ENCODE data around the gene OLFML2A. TPM values are rescaled to one million over a fixed set of nuclear protein-coding genes. Genes with fewer than 3 reads are reported as not detected.

Gene OLFML2A
- polyA plus RNA-seq, 4 donors, result 0.22 to 6.3 (median 1.9) TPM

GRCh38 chr9:124741662-124742061 is 35.3 kb upstream of the OLFML2A start:
- H3K27ac ChIP-seq (ENCODE audit: low read depth in 1 of 3, low read length in 2 of 3), result no peak overlapping the region
- H3K4me1 ChIP-seq (ENCODE audit: control insufficient read depth in 3 of 3, insufficient read depth in 2 of 3, low read depth in 1 of 3, low read length in 2 of 3), result peaks cover 0 to 2% (median 0%) of the 10 kb centered on the region in 3 donors
- H3K36me3 ChIP-seq (ENCODE audit: control insufficient read depth in 3 of 3, insufficient read depth in 2 of 3, low read depth in 1 of 3, low read length in 3 of 3), result no peaks in the 10 kb centered on the region
- H3K27me3 ChIP-seq (ENCODE audit: control insufficient read depth in 3 of 3, insufficient read depth in 3 of 3, low read length in 3 of 3), result no peaks in the 10 kb centered on the region
- WGBS, 3 donors, result 49 to 72% (median 57%) methylated on average over 4 of the region's 4 CpGs
- H3K4me3 ChIP-seq (ENCODE audit: low read depth in 1 of 3, low read length in 3 of 3), result no peak overlapping the region
- H3K9me3 ChIP-seq (ENCODE audit: control insufficient read depth in 2 of 2, insufficient read depth in 1 of 2, low read depth in 1 of 2, low read length in 1 of 2), result no peaks in the 10 kb centered on the region
- FAIRE-seq (no peak), DNase-seq (peak in 1 of 2 donors; percentile 64)

- FAIRE-seq, result no peak
- Histone ChIP-seq H3K36me3 (ENCODE audit: control insufficient read depth in 3 of 3, insufficient read depth in 2 of 3, low read depth in 1 of 3, low read length in 3 of 3) (no peaks in the 10 kb centered on the region), H3K27ac (ENCODE audit: low read depth in 1 of 3, low read length in 2 of 3) (no peak overlapping the region), H3K27me3 (ENCODE audit: control insufficient read depth in 3 of 3, insufficient read depth in 3 of 3, low read length in 3 of 3) (no peaks in the 10 kb centered on the region), H3K4me3 (ENCODE audit: low read depth in 1 of 3, low read length in 3 of 3) (no peak overlapping the region), H3K9me3 (ENCODE audit: control insufficient read depth in 2 of 2, insufficient read depth in 1 of 2, low read depth in 1 of 2, low read length in 1 of 2) (no peaks in the 10 kb centered on the region), H3K4me1 (ENCODE audit: control insufficient read depth in 3 of 3, insufficient read depth in 2 of 3, low read depth in 1 of 3, low read length in 2 of 3) (peaks cover 0 to 2% (median 0%) of the 10 kb centered on the region in 3 donors)
- no peak for DNase-seq
These were observed 34.0 kb upstream of the OLFML2A start for GRCh38 chr9:124742940-124743339.

DNA sequence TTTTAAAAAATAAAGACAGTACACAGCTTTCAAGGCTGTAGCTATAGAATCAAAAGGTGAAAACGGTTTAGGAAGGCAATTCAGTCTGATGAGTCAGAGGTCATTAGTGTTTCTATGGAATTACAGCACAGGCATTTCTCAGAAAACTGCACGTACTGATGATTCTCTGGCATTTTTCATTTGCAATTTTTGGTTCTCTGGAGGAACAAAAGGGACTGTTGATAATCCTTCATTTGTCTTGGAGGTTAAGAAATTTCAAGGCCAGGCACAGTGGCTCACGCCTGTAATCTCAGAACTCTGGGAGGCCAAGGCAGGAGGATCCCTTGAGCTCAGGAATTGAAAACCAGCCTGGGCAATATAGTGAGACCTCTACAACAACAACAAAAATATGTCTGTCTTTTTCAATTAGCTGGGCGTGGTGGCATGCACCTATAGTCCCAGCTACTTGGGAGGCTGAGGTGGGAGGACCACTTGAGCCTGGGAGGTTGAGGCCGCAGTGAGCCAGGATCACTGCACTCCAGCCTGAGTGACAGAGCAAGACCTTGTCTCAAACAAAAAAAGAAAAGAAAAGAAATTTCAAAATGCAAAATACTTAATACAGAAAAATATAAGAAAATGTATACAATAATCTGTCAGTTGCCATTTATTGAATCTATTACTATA is 33.1 kb upstream of the OLFML2A start:
- no peak for FAIRE-seq

DNA sequence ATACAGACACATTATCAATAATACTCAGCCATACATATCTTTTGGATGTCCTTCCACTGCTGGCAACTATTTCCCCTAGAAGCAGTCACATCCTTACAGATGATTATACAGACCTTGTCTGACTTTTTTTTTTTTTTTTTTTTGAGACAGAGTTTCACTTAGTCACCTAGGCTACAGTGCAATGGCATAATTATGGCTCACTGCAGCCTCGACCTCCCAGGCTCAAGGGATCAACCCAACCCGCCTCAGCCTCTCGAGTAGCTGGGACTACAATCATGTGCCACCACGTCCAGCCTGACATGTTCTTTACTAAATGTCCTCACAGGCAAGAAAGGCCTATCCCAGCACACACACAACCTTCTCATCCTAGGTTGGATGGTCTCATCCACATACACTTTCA is 29.9 kb upstream of the OLFML2A start:
- Histone ChIP-seq H3K36me3 (ENCODE audit: control insufficient read depth in 3 of 3, insufficient read depth in 2 of 3, low read depth in 1 of 3, low read length in 3 of 3) (no peaks in the 10 kb centered on the region), H3K4me1 (ENCODE audit: control insufficient read depth in 3 of 3, insufficient read depth in 2 of 3, low read depth in 1 of 3, low read length in 2 of 3) (peaks cover 0 to 2% (median 0%) of the 10 kb centered on the region in 3 donors), H3K27ac (ENCODE audit: low read depth in 1 of 3, low read length in 2 of 3) (no peak overlapping the region), H3K27me3 (ENCODE audit: control insufficient read depth in 3 of 3, insufficient read depth in 3 of 3, low read length in 3 of 3) (no peaks in the 10 kb centered on the region), H3K9me3 (ENCODE audit: control insufficient read depth in 2 of 2, insufficient read depth in 1 of 2, low read depth in 1 of 2, low read length in 1 of 2) (no peaks in the 10 kb centered on the region), H3K4me3 (ENCODE audit: low read depth in 1 of 3, low read length in 3 of 3) (no peak overlapping the region)
- no peak for DNase-seq
- WGBS, 3 donors, result 71 to 83% (median 76%) methylated on average over 4 of the region's 4 CpGs
- no peak for FAIRE-seq

More for the DNA sequence above, 33.1 kb upstream of the OLFML2A start:
- no peaks in the 10 kb centered on the region for H3K9me3 ChIP-seq (ENCODE audit: control insufficient read depth in 2 of 2, insufficient read depth in 1 of 2, low read depth in 1 of 2, low read length in 1 of 2)
- WGBS, 3 donors, result 52 to 70% (median 58%) methylated on average over 5 of the region's 5 CpGs
- H3K36me3 ChIP-seq (ENCODE audit: control insufficient read depth in 3 of 3, insufficient read depth in 2 of 3, low read depth in 1 of 3, low read length in 3 of 3), result no peaks in the 10 kb centered on the region
- DNase-seq, result peak; percentile 43 to 49
- H3K4me3 ChIP-seq (ENCODE audit: low read depth in 1 of 3, low read length in 3 of 3), result no peak overlapping the region
- no peaks in the 10 kb centered on the region for H3K27me3 ChIP-seq (ENCODE audit: control insufficient read depth in 3 of 3, insufficient read depth in 3 of 3, low read length in 3 of 3)
- H3K4me1 ChIP-seq (ENCODE audit: control insufficient read depth in 3 of 3, insufficient read depth in 2 of 3, low read depth in 1 of 3, low read length in 2 of 3), result peaks cover 0 to 2% (median 0%) of the 10 kb centered on the region in 3 donors
- no peak overlapping the region for H3K27ac ChIP-seq (ENCODE audit: low read depth in 1 of 3, low read length in 2 of 3)

DNA sequence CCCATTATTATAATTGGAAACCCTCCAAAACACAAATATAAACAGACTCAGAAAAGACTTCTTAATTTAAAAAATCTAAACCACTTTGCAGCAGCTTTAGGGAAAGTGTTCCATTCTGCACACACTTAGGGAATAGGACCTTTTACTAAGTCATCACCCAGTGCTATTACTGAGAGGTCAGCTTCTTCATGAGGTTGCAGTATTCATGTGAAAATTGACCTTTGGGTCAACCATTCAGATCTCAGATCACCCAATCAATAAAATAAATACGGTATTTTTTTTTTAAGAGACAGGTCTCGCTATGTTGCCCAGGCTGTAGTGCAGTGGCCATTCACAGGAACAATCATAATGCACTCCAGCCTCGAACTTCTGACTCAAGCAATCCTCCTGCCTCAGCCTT is 27.6 kb upstream of the OLFML2A start:
- no peak for DNase-seq
- Histone ChIP-seq H3K27me3 (ENCODE audit: control insufficient read depth in 3 of 3, insufficient read depth in 3 of 3, low read length in 3 of 3) (no peaks in the 10 kb centered on the region), H3K27ac (ENCODE audit: low read depth in 1 of 3, low read length in 2 of 3) (no peak overlapping the region), H3K9me3 (ENCODE audit: control insufficient read depth in 2 of 2, insufficient read depth in 1 of 2, low read depth in 1 of 2, low read length in 1 of 2) (no peaks in the 10 kb centered on the region), H3K36me3 (ENCODE audit: control insufficient read depth in 3 of 3, insufficient read depth in 2 of 3, low read depth in 1 of 3, low read length in 3 of 3) (no peaks in the 10 kb centered on the region), H3K4me1 (ENCODE audit: control insufficient read depth in 3 of 3, insufficient read depth in 2 of 3, low read depth in 1 of 3, low read length in 2 of 3) (no peaks in the 10 kb centered on the region), H3K4me3 (ENCODE audit: low read depth in 1 of 3, low read length in 3 of 3) (no peak overlapping the region)
- 77 to 90% (median 90%) methylated on average over 3 of the region's 3 CpGs for WGBS, 3 donors
- FAIRE-seq, result no peak

- Histone ChIP-seq H3K9me3 (ENCODE audit: control insufficient read depth in 2 of 2, insufficient read depth in 1 of 2, low read depth in 1 of 2, low read length in 1 of 2) (no peaks in the 10 kb centered on the region), H3K27ac (ENCODE audit: low read depth in 1 of 3, low read length in 2 of 3) (no peak overlapping the region), H3K4me3 (ENCODE audit: low read depth in 1 of 3, low read length in 3 of 3) (no peak overlapping the region), H3K4me1 (ENCODE audit: control insufficient read depth in 3 of 3, insufficient read depth in 2 of 3, low read depth in 1 of 3, low read length in 2 of 3) (no peaks in the 10 kb centered on the region), H3K36me3 (ENCODE audit: control insufficient read depth in 3 of 3, insufficient read depth in 2 of 3, low read depth in 1 of 3, low read length in 3 of 3) (no peaks in the 10 kb centered on the region), H3K27me3 (ENCODE audit: control insufficient read depth in 3 of 3, insufficient read depth in 3 of 3, low read length in 3 of 3) (no peaks in the 10 kb centered on the region)
- 77 to 87% (median 87%) methylated on average over 2 of the region's 2 CpGs for WGBS, 3 donors
- FAIRE-seq (no peak), DNase-seq (no peak)
These were observed 27.2 kb upstream of the OLFML2A start for GRCh38 chr9:124749781-124750180.

DNA sequence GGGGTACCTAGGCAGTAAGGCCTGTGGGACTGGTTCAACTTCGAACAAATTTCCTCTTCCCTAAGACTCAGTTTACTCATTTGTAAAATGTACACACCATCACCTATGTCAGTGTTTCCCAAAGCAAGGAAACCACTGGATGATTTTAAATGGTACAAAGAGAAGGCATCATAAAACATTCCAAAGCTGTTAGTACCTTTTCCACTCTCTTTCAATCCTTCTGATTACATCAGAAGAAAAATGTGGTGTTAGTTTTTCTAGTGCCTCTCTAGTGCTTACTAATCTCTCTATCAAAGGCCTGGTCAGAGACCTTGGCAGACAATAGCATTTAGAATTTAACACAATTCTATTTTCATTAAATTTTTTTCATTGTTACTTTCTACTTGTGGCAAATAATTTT is 24.0 kb upstream of the OLFML2A start:
- Histone ChIP-seq H3K36me3 (ENCODE audit: control insufficient read depth in 3 of 3, insufficient read depth in 2 of 3, low read depth in 1 of 3, low read length in 3 of 3) (no peaks in the 10 kb centered on the region), H3K4me1 (ENCODE audit: control insufficient read depth in 3 of 3, insufficient read depth in 2 of 3, low read depth in 1 of 3, low read length in 2 of 3) (peaks cover 0 to 4% (median 0%) of the 10 kb centered on the region in 3 donors), H3K27me3 (ENCODE audit: control insufficient read depth in 3 of 3, insufficient read depth in 3 of 3, low read length in 3 of 3) (no peaks in the 10 kb centered on the region), H3K4me3 (ENCODE audit: low read depth in 1 of 3, low read length in 3 of 3) (no peak overlapping the region), H3K9me3 (ENCODE audit: control insufficient read depth in 2 of 2, insufficient read depth in 1 of 2, low read depth in 1 of 2, low read length in 1 of 2) (no peaks in the 10 kb centered on the region), H3K27ac (ENCODE audit: low read depth in 1 of 3, low read length in 2 of 3) (no peak overlapping the region)
- FAIRE-seq, result no peak
- DNase-seq, result no peak
- 67 to 84% (median 75%) methylated on average over 1 of the region's 1 CpG for WGBS, 3 donors

- Histone ChIP-seq H3K4me1 (ENCODE audit: control insufficient read depth in 3 of 3, insufficient read depth in 2 of 3, low read depth in 1 of 3, low read length in 2 of 3) (peaks cover 0 to 4% (median 0%) of the 10 kb centered on the region in 3 donors), H3K36me3 (ENCODE audit: control insufficient read depth in 3 of 3, insufficient read depth in 2 of 3, low read depth in 1 of 3, low read length in 3 of 3) (no peaks in the 10 kb centered on the region), H3K9me3 (ENCODE audit: control insufficient read depth in 2 of 2, insufficient read depth in 1 of 2, low read depth in 1 of 2, low read length in 1 of 2) (no peaks in the 10 kb centered on the region), H3K27ac (ENCODE audit: low read depth in 1 of 3, low read length in 2 of 3) (no peak overlapping the region), H3K4me3 (ENCODE audit: low read depth in 1 of 3, low read length in 3 of 3) (no peak overlapping the region), H3K27me3 (ENCODE audit: control insufficient read depth in 3 of 3, insufficient read depth in 3 of 3, low read length in 3 of 3) (no peaks in the 10 kb centered on the region)
- no peak for DNase-seq
- WGBS, 3 donors, result 22 to 38% (median 31%) methylated on average over 4 of the region's 4 CpGs
- no peak for FAIRE-seq
These were observed 22.6 kb upstream of the OLFML2A start for GRCh38 chr9:124754289-124754688.

GRCh38 chr9:124755061-124755460 is 21.9 kb upstream of the OLFML2A start:
- no peak overlapping the region for H3K4me3 ChIP-seq (ENCODE audit: low read depth in 1 of 3, low read length in 3 of 3)
- no peaks in the 10 kb centered on the region for H3K36me3 ChIP-seq (ENCODE audit: control insufficient read depth in 3 of 3, insufficient read depth in 2 of 3, low read depth in 1 of 3, low read length in 3 of 3)
- H3K27ac ChIP-seq (ENCODE audit: low read depth in 1 of 3, low read length in 2 of 3), result no peak overlapping the region
- 44 to 65% (median 53%) methylated on average over 3 of the region's 3 CpGs for WGBS, 3 donors
- FAIRE-seq (no peak), DNase-seq (no peak)
- H3K9me3 ChIP-seq (ENCODE audit: control insufficient read depth in 2 of 2, insufficient read depth in 1 of 2, low read depth in 1 of 2, low read length in 1 of 2), result no peaks in the 10 kb centered on the region
- H3K4me1 ChIP-seq (ENCODE audit: control insufficient read depth in 3 of 3, insufficient read depth in 2 of 3, low read depth in 1 of 3, low read length in 2 of 3), result peaks cover 0 to 4% (median 0%) of the 10 kb centered on the region in 3 donors
- H3K27me3 ChIP-seq (ENCODE audit: control insufficient read depth in 3 of 3, insufficient read depth in 3 of 3, low read length in 3 of 3), result no peaks in the 10 kb centered on the region

Data from small intestine (tissue), 7 donors.